ENCODE measurements around the gene ALDOB.
A peak's percentile ranks its signal among the peaks of the same experiment; 100 is the strongest.

The ALDOB gene

DNA sequence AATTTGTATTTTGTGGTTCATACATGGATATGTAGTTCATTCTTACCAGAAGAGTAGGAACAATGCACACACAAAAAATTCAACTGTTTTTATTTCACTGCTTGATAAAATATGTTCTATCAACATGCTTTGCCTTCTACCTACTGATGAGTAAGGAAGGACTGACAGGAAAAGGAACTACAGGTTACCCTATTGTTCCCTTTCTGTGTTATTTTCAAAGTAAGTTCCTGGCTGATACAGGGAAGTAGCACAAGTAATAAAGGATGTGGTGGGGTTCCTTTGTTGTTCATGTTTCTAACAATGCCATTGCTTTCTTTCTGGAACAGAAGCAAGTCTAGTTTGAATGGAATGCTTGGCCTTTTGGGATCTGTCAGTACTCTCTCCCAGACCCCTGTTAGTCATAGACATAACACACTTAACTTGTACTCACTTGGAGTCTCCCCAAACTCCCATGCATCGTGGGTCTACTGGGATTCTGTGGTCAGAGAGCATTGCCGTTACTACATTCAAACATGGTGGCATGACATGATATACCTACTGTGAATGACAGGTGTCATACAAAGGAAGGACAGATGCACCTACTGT, 20.2 kb upstream of the ALDOB start:
- DNase-seq: no peak

DNA sequence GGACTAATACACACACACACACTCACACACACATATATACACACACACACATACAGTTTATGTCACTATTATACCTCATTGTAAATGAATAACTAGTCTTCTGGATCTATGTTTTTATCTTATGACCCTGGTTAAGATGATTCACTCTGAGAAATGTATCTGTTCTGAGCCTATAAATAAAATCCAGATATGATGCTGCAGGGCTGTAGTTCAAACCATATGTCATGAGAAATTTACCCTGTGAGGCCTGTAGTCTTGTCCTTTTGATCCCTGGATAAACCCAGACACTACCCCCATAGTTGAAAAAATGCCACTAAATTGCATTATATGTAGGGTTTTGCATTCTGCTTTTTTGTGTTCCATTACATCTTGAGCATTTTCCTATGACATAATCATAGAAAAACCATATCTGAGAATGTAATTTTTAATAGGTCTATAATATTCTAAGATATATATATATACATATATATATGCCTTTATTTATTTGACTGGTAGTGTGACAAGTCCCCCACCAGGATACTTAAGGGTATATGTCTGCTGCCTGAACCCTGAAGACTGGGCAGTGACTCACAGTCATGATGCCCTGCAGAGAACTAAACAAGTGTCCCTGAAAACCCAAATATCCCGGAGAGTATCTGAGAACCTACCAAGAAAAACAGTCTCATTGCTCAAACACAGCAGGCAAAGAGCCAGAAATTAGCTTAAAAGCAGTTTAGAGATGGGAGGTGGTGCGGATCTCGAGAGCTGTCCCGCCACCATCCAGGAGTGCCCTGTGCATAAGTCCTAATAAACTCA, 18.4 kb upstream of the ALDOB start:
- DNase-seq: no peak

DNA sequence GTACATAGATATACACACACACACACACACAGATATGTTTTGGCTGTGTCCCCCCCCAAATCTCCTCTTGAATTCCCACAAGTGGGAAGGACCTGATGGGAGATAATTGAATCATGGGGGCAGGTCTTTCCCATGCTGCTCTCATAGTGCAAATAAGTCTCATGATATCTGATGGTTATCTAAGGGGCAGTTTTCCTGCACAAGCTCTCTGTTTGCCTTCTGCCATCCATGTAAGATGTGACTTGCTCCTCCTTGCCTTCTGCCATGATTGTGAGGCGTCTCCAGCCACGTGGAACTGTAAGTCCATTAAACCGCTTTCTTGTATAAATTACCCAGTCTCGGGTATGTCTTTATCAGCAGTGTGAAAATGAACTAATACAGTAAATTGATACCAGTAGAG, 15.9 kb upstream of the ALDOB start:
- no peak for DNase-seq

DNA sequence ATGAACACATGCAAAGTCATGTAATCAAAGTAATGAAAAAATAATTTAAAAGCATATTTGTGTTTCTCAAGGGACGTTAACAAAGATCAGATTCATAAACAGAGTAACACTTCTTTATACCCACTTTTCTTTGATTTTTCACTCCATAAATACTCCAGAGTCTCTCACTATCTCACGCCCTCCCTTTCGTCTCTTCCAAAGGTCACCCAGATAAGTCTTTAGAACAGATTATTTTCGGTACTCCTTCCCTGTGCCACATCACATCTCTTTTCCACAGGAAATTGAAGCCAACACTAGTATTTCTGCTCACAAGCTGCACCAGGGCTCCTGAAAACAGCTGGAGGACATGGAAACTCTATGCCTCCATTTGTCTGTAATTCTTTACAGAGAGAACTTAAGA, 15.4 kb upstream of the ALDOB start:
- DNase-seq: no peak

DNA sequence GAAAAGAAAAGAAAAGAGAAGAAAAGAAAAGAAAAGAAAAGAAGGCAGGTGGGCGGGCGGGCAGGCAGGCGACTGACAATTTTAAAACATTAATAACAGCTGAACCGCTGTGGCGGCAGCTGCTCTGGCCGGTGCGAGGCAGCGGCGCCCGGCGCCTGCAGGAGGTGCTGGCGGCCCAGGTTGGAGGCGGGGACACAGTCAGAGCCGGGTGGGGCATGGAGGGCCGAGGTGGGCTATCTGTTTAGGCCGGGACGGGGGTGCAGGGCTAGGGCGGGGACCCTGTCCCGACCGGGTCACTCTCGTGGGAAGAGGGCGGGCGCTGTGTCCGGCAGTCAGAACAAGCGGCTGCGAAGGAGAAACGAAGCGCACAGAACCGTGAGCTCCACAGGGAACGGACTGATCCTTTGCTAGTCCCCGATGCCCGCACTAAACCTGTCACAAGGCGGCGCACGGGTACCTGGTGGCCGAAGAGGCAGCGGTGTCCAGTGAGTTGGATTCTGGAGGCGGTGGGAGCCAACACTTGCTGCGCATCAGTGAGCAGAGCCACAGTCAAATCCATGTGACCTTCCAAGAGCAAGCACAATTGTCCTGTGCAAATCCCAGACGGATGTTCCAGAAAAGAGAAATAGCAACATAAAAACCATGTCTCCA, 13.6 kb upstream of the ALDOB start:
- peak in 1 of 2 experiments; percentile 16 for DNase-seq

DNA sequence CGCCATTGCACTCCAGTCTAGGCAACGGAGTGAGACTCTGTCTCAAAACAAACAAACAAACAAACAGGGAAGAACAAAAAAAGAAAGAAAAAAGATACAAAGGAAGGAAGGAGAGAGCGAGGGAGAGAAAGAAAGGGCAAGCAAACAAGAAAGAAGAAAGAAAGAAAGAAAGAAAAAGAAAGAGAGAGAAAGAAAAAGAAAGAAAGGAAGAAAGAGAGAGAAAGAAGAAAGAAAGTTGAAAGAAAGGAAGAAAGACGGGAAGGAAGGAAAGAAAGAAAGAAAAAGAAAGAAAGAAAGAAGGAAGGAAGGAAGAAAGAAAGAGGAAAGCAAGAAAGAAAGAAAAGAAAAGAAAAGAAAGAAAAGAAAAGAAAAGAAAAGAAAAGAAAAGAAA, 13.1 kb upstream of the ALDOB start:
- DNase-seq: no peak

DNA sequence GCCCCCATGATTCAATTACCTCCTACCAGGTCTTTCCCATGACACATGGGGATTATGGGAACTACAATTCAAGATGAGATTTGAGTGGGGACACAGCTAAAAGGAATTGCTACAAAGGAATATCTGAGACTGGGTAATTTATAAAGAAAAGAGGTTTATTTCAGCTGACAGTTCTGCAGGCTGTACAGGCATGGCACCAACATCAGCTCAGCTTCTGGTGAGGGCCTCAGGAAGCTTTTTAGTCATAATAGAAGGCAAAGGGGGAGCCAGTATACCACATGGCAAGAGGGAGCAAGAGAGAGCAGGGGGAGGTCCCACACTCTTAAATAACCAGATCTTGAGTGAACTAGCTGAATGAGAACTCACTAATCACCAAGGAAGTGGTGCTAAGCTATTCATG, 11.2 kb upstream of the ALDOB start:
- no peak for DNase-seq

DNA sequence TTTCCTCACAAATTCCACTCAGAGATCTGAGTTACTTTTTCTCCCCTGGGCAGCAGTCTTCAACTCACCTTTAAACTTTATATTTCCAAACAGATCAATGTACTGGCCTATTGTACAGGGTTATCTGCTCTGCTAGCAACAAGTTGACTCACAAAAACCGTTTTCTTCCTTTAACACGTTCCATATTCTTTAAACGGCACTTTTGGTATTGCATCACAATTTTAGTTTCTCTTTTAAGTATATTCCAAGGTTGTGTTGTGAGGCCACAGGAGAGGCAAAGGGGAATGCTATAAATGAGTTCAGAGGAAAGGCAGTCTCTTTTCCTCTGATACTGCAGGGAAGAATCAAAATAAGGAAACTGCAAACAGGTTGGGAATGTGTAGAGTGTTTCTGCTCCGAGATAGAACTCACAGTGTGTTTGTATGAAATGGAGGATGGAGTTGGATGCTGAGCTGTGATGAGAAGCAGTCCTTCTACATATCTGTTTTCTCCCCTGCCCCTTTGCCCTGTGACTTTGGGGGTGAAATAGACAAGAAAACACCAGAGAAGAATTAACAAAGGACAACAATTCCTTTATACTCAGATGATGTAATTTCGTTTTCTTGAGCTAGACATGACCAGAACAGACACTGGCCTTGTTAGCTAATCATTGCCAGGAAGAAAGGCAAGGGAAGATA, 9.9 kb upstream of the ALDOB start:
- no peak for DNase-seq

DNA sequence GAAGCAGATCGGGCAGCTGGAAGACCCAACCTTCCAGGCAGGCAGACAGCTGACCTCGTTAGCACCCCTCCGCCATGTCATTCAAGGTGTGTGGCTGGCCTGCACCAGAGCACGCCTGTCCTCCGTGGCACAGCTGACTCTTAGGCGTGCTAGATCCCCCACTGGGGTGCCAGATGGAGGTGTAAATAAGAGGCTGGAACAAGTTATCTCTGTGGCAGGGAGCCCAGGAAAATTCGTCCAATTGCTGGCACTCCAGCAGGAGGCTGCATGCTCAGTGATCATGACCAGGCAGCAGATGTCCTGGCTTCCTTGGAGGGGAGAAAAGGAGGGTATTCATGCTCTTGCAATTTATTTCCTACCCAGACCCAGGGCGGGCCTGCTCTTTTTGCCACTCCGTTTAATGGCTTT, 7.8 kb upstream of the ALDOB start:
- no peak for DNase-seq

DNA sequence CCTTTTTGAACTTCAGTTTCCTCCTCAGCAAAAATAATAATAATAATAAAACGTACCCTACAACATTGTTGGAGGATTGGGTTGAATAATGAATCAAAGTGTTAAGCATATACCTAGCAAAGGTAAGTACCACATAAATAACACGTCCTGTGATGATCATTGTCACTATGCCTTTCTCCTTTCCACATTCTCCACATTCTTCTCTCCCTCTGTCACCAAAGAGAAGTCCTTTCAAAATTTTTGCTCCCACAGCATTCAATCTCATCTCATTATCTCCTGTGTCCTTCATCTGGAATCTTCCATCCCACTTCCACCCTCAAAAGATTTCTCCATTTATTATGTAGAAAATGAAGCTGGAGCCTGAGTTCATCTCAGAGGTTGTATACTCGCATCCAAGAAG, 7.2 kb upstream of the ALDOB start:
- DNase-seq: no peak

DNA sequence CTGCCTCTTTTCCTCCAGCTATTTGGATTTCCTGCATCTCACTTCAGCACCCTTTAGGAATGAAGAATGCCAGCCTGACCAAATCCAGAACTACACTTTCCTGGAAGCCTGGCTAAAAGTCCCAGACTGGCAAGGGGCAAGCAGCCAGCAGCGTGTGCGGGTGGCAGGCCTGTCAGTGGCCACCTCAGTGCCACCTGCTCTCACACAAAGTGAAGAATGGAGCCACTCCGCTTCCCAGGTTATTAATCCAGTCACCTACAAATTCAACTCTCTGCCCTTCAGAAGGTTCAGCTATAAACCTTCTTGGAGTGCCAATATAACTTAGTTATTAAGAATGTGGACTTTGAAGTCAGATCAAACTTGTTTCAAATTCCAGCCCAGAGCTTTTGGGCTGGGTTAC, 6.7 kb upstream of the ALDOB start:
- no peak for DNase-seq

DNA sequence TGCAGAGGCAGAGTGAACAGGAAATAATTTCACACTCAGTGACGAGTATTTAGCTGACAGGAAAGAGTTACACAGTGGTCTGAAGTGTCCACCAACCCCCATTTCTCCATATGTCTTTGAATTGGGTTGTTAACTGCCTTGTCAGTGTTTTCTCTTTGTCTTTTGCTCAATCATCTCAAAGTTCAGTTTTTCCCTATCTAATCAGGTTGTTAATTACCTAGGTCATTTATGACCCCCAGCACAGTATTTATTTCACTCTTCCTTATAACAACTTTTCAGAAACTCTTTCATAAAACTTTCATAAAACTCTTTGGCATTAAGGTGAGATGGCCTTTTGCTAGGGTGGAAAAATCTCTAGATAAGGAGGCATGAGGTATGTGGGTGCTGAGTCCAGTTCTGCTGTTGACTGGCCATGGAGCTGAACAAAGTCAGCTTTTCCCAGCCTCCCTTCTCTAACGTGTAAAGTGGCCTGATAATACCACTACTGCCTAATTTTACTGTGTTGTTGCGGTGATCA, 5.2 kb upstream of the ALDOB start:
- no peak for DNase-seq

DNA sequence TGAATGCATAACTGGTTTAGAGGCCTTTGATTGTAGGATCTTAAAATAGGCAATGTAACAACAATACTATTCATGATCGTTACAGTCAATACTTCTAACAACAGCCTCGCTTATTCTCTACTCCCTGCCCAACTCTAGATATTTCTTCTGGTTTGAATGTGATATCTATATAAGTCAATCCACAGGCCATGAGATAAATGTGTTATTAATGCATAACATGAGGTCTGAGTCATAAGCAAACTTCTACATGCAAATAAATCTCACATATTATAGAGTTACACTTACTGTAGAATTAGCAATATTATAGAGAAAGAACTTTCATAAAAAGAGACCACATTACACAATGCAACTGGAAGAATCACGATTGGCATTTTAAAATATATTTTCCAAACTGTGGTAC, 2.9 kb upstream of the ALDOB start:
- no peak for DNase-seq

DNA sequence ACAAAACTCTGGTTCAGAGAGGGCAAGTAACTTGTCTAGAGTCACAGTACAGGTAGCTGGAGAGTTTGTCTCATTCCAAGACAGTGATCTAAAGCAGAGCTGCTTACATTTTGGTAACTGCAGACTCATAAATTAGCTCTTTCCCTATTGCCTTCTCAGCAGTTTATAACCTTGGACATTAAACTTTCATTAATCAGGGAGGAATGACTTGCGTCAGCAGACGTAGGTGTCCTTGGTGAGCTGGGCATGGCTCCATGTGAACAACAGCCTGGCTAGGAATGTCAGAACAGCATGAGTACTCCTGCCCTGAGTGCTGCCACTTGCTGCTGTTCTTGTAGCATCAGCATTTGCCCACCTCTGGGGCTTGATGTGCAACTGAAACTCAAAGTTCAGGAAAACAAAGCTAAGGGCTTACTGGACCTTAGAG, 2.2 kb upstream of the ALDOB start:
- DNase-seq: no peak

DNA sequence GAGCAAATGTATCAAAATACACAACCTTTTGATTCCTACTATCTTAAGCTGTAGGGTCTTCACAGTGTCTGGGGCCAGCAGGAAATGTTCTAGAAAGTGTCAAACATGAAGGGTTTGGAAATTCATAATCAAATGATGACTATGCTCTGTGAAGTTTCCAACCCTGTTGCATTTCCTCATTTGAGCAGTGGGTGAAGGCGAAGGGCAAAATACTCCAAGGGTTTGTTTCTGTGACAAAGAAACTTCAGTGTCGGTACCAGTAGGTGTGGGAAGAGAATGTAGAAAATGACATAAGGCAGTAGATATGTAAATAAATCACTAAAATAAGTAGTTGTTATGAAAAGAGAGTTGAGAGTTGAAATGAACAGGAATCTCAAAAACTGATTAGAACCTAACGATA, 576 bp downstream of the ALDOB start:
- no peak for DNase-seq

DNA sequence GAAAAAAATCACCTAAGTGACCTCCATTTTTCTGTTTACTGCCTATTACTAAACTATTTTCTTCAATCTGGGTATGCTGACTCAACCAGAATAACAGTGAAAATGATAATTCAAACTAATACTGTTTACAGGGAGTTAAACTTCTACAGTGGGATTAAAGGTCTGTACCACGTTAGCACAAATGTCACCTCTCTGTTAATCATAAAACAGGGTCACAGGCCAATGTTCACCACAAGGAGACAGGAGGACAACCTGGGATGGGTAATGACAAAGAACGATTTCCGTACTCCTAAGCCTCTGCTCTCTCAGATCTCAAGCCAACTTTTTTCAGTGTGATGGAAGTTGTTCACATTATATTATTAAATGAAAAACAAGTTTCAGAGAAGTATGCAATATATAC, 2.3 kb downstream of the ALDOB start:
- DNase-seq: no peak

DNA sequence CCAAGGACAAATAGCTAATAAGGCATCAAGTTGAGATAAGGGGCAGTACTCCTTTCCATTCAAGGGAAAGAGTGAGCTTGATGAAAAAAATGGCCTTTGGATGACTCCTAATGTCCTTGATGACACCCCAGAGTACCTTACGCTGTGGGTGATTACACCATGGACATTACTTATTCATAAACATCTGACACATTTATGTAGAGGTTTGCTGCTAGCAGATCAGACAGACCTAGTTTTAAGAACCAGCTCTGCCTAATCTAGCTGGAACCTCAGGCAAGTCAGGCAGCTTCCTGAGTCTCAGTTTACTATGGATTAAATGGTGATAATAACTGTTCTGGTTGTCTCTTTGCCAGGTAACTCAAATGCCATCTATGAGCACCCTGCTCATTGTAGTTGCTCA, 2.8 kb downstream of the ALDOB start:
- DNase-seq: no peak

DNA sequence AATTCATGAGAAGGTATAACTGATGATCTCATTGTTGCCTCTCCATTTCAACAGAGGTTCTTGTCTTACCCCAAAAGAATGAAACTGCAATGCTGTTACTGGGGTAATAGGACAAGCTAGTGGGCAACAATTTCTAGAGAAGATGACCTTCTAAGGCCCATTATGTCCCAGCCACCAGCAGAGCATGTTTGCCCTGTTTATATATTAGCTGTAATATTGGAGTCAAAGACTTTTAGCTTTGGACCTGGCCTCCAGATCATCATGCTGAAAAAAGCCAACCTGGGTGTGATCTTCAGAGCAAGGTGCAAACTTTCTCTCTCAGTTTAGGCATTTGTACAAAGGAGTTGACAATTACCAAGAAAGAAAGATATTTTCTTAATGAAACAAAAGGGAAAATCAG, 3.4 kb downstream of the ALDOB start:
- DNase-seq: no peak

DNA sequence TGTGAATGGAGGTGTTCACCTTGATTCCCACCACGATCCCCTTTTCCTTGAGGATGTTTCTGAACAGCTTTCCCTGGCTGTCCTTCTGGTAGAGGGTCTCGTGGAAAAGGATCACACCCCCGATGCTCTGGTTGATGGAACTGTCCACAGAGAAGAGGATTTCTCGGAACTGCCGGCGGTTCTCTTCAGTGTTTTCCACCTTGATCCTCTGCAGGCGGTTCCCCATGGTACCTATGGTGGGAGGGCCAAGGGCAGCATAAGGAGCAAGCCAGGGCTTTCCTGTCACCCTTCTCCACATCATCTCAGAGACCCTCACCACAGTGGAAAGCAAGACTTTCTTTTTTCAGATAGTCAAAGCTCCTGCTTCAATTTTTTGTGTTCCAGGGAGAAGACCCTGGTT, 5.8 kb downstream of the ALDOB start:
- DNase-seq: no peak

DNA sequence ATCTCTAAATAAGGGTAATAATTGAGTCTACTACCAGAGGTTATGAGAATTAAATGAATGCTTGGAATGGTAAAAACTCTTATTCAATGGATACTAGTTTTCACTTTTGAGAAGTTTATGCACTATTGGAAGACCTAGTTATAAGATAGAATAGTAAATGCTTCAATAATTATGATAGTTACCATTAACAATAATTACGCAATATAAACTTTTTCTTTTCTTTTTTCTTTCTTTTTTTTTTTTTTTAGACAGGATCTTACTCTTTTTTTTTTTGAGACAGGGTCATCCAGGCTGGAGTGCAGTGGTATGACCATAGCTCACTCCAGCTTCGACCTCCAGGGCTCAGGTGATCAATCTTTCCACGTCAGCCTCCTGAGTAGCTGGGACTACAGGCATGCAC, 6.7 kb downstream of the ALDOB start:
- no peak for DNase-seq

DNA sequence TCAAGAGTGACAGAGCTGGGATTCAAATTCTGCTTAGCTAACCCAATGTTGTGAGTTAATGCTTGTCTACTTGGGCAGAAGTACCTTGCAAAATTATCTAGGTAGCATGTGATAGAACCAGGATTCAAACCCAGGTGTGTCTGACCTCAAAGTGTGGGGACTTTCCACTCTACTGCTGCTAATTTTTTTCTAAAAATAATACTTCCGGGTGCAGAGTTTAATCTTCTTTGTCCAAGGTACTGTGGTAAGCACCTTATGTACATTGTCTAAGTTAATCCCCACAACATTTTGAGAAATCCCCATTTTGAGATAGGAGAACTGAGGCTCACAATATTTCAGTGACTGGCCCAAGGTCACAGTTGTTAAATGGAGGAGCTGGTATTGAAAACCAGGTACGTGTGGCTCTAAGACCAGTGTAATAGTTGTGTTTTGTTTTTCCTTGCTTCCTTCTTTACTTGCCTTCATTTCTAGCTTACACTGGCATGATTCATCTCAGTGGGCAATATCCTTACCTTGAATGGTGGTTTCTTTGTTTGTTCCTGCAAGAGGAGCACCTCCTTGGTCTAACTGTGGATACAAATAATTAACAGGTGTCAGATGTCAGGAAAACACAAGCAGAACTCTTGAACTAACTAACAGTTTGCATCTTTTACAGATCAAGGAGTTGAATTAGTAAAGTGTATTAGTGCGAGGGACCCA, 7.5 kb downstream of the ALDOB start:
- DNase-seq: no peak

DNA sequence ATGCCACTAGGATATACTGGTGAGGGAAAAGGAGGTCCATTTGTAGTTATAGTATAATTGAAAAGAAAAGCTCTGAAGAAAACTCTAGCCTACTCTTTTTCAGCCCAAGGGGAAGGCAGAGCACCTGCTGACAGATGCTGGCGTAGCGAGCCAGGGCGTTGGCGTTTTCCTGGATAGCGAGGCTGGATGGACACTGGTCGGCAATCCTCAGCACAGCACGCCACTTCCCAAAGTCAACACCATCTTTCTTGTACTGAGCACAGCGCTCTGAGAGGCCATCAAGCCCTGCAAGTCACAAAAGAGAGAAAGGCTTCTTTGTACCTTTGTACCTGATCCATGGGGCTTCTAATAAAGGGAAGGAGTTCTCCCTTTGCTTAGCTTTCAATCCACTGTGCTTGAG, 8.2 kb downstream of the ALDOB start:
- no peak for DNase-seq

DNA sequence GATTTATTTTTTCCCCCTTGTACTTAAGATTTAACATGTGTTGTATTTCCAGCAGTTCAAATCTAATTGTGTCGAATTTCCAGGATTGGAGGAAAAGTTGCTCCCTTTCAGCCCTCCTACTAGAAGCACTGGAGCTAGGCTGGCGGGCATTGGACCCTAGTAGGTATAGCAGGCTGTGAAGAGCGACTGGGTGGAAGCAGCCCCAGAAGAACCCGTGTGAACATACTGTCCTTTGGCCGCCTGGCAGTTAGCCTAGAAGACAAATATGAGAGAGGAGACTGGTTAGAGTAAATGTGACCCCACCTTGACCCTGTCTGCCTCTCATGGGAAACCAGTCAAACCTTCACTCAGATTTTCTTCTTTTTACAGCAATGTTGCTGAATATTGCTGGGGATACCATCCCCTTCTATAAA, 13.9 kb downstream of the ALDOB start:
- DNase-seq: no peak
